Effector CD8-positive, alpha-beta T cell (primary cell): ENCODE results near the gene CLEC3A.
"Not testable (repeated sequence)": the region's sequence is repeated elsewhere in the genome, so short reads cannot be mapped to it uniquely, and the experiment has no call there.

Experiments used
- DNase-seq: peaks from one replicate; lab custom pipeline; 2025; lab: John Stamatoyannopoulos, UW
- total RNA-seq, 4 experiments: gene quantifications; one replicate each; lab custom pipeline; 2026; lab: John Stamatoyannopoulos, UW

CLEC3A gene, protein sequence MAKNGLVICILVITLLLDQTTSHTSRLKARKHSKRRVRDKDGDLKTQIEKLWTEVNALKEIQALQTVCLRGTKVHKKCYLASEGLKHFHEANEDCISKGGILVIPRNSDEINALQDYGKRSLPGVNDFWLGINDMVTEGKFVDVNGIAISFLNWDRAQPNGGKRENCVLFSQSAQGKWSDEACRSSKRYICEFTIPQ
- 0 to 0.09 (median 0) reads per million in 4 experiments for total RNA-seq

DNA sequence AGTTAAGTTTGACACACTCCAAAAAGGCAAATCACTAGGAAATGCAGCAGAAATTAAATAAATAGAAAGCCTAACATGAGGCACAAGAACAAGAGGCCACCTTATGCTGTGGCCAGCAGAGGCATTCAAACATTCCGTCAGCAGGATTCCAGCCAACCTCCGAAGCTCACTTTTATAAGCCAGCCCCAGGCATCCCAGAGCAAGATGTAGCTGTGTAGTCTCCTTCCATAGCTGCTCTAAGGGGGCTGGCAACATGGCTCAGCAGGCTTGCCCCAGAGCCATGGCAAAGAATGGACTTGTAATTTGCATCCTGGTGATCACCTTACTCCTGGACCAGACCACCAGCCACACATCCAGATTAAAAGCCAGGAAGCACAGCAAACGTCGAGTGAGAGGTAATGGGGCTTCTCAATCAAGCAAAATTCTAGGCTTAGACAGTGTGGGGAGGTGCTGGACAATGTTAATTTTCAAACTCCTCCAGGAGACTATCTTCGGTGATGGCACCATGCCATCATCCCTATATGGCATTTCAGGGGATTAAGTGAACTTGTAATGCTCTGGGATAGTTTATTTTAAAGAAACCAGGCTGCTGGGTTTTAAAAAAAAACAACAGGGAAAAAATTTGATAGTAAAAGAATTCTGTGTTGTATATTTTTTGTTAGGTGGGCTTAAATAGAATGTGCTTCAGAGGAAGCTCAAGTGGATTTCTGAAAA lies at the start of gene CLEC3A:
TSS of gene CLEC3A (plus strand) at position 202 of the 714 bp plus-strand sequence. CDS start at position 281, 79 bp downstream.
- no peak for DNase-seq

DNA sequence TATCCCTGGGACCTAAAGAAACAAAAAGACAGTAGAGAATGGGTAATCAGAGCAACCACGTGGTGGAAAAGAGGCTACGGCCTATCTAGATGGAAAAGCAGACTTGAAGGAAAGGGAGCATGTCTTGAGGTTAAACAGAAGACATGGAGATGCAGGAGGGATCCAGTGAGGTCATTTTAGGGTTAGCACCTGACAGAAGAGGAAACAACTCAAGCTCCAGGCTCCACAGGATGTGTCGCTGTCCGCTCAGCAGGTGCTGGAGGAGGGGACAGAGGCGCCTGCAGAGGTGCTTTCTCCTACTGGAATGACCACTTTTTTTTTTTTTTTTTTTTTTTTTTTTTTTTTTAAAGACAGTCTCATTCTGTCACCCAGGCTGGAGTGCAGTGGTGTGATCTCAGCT lies 47.5 kb upstream of the CLEC3A start:
- no peak for DNase-seq

DNA sequence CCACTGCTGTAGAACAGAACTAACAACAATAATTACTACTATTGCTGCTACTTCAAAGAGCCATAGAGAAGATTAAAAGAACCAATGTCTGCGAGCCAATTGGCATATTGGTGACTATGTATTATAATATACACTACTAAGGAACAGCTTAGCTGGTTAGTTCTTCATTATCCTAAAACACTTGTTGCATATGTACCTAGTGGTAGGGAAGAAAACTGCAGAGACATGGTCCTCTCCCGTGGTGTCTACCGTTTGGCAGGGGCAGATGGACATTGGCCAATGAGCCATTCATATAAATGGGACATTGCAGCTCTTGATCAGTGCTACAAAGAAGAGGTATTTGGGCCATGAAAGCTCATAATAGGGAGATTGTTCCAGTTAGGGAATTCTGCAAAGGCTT lies 46.4 kb upstream of the CLEC3A start:
- no peak for DNase-seq

DNA sequence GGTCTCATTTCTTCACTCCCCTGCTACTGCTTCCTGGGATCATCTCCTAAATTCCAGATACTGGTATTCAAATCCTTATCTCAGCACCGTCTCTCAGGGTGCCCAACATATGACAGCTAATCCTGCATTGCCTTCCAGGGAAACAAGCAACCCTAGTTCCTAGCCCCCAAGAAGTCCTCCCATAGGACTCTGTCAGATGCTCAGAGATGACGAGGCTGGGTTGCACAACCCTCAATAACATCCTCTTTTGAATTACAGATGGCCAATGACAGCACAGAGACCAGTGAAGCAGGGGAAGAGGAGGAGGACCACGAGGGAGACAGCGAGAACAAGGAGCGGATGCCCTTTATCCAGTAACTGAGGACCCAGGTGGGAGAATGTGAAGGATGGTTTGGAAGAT lies 45.0 kb upstream of the CLEC3A start:
- DNase-seq: no peak

DNA sequence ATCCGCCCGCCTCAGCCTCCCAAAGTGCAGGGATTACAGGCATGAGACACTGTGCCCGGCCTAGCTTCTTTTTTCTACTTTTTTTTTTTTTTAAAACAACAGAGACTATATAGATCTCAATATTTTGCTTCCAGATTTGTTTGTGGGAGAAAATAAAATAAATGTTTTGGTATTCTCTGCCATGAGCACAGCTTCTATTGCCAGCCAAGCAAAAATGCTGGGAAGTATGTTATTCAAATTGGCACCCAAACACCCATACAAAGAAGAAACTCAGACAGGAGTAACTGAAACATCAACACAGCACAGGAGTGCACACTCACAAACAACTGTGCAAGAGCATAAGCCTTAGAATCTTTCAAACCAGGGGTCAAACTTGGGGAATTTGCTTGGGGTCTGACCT lies 37.2 kb upstream of the CLEC3A start:
- no peak for DNase-seq

DNA sequence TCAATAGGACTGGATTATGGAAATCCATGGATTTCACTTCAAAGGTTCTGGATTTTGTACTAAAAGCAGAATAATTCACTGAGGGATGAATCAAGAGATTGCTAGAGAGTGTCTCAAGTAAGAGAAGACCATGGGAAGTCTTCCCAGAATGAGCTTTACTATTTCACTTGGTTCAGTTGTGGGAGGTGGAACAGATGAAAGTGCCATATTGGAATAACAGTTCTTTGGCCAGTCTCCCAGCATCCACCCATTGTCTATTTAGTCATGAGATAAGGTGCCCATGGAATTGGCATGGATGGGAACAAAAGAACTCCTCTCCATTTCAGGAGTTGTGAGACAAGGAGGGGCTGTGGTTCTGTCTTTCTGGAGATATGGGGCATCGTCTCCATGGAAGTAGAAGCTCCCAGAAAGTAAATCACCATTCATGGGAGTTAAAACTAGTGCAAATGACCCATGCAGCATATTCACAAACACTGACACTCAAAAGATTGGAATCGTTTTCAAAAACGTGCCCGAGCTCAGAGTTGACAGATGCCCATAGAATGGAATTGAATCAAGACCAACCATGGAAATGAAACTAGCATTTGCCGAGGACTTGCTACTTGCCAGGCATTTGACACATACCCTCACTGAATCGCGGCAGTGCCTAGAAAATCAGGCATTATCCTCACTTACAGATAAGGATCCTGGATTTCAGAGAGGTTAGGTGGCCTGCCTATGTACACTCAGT lies 36.2 kb upstream of the CLEC3A start:
- DNase-seq: no peak

DNA sequence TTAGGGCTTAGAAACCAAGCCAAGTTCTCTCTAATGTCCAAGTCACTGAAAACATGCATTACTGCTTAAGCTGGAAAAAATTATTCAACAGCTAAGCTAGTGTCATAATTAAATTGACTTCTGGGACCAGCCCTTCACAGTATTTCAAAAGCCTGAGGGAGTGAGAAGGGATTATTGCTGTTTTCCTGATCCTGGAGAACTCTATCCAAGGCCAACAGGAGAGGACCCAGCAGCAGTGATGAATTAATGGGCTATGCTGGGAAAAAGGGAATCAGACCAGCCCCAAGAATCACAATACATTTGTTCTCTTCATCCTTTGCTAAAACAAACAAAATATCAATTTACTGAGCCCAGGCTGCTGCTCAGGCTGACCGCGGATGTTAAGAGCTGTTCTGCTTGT lies 34.5 kb upstream of the CLEC3A start:
- DNase-seq: no peak

DNA sequence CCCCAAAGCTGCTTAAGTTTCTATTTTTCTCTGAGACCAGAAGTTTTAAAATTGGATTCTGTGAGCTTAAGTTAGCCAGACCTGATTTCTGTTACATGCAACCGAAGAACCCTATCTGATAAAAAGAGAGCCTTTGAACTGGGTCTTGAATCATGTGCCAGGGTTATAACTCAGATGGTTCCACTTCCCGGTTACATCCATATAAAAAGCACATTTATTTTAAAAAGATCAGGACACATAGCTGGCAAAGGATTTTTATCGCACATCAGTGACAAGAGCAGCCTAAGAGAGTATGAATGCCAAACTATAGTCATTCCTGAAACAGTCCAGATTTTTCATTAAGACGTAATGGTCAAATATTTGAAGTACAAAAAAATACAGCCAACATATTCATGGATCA lies 32.5 kb upstream of the CLEC3A start:
- no peak for DNase-seq

DNA sequence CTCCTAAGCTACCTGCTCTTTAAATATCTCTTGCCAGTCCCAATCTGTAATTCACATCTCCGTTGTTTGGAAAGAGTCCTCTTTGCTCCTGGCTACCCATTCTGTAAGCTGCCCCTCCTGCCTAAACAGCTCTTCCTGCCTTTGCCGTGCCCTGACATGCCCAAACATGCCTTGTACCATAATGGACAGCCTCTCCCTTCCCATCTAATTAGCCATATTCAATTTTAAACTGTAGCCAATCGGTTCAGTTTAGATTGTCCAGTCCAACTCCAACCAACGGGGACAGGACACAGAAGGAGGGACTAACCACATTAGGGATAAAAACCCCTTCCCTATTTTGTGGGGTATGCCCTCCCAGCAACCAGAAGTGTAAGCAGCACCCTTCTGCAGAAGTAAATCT lies 30.6 kb upstream of the CLEC3A start:
- no peak for DNase-seq

DNA sequence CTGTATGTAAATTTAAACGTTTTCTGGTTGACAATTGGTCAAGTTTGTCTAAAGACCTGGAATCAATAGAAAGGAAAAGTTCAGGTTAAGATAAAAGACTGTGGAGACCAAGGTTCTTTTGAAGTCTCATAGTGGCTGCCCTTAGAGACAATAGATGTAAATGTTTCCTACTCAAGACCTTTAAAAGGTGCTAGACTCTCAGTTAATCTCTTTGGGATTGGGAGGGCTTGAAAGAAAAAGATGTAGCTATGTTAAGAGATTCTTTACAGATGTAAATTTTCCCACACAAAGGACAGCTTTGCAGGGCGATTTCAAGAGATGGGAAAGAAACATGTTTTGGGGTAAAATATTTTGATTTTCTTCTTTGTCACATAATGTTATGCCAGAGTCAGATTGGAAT lies 30.0 kb upstream of the CLEC3A start:
- not testable (repeated sequence) for DNase-seq

DNA sequence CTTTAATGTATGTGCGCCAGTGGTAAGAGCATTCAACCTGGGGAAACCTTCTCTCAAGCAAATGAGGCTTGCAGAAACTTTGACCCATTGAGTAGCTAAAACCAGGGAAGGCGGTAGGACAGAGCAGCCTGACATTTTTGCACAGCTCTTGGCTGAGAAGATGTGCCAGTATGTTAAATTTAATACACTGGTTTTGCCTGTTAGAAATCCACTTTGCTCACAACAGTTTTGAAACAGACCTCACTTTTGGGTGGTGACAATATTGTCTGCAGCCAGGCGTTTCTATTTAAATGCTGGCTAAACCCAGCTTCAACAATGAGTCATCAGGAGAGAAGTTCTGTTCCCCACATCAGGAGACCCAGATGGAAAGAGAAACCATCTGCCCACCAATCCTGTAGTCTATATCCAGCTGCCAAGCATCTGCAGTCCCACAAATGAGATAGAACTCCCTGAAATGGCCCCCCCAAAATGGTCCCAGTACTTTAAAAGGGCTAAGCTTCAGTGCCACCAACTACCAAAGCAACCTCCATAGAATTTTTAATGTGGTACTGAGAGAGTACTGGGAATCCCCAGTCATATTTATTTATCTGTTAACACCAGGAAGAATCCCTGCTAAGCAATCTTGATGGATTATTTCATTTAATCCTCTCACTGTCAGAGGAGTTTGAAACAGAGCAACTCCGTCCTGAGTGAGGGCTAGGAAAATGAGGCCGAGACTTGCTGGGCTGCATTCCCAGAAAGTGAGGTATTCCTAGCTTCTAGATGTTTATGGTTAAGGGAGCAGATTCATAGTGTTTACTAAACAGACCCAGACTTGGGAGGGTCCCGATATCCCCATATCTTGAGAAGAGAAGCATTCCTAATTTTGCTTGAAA lies 29.0 kb upstream of the CLEC3A start:
- no peak for DNase-seq

DNA sequence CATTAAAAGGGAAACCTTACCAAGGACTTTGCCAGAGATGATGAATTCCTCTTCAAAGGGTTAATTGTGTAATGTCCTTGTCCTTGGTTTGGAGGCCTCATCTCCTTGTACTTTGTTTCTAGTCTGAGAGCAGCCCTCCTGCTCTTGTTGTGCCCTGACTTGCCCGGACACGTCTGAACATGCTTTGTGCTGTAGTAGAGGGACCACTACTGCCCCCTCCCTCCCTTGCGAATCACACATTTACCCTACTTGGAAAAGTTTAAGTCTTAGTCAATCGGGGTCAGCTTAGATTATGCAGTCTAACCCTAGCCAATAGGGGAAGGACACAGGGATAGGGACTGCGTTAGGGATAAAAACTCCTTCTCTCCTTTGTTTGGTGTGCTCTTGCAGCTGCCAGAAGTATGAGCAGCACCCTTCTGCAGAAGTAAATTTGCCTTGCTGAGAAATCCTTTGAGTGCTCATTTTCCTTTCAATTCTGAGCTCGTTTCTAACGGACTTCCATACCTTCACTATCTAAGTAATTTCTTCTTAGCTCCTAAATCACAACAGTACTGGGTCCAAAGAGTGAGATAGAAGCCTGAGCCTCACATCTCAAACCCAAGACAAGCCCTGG lies 26.4 kb upstream of the CLEC3A start:
- no peak for DNase-seq

DNA sequence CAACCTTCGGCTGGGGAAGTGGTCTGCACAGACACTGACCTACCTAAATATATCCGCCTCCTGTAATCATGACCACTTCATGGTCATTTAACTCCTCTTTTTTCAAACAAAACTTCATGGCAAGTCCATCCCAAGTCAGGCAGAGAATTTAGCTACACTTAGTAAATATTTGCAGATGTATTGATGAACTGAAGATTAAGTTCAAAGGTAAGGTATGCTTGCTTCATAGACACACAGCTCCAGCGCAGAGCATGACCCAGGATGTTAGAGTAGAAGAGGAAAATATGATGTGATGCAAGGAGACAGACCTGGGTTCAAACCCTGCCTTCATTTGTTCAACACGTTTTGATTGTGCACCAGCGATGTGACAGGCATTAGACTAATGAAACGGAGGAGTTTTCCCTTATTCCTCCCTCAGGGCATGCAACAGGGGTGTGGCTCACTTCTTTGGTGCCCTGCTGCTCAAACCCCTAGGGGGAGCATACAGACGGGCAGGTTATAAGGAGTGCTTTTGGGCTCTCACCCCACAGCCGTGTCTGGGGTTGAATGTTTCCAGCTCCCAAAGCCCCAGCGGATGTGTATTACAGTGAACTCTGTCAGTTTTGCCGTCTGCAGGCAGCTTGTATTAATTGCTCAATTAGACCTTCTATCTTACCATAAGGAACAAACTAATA lies 23.9 kb upstream of the CLEC3A start:
- DNase-seq: no peak

DNA sequence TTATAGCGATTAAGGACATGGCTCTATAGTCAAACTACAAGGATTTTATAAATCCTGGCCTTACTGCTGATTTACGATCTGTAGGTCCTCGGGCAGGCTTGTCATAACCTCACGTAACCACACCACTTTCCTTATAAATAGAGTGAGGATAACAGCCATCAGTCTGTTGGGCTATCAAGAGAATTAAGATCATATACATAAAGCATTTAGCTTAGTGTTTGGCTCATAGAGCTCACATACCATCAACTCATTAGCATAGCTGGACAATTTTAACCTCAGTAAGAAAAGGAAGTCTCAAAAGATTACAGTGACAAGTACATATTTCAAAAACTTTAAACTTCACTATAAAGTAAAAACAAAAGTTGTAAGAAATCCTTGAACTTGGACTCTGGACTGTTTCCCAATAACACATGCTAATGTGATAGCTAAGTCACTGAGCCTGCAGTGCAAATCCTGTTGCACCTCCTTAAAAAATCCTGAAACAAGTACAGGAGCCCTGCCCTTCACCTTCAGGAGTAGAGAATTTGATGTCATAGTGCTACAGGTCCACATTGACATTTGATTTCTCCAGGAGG lies 20.8 kb upstream of the CLEC3A start:
- no peak for DNase-seq

DNA sequence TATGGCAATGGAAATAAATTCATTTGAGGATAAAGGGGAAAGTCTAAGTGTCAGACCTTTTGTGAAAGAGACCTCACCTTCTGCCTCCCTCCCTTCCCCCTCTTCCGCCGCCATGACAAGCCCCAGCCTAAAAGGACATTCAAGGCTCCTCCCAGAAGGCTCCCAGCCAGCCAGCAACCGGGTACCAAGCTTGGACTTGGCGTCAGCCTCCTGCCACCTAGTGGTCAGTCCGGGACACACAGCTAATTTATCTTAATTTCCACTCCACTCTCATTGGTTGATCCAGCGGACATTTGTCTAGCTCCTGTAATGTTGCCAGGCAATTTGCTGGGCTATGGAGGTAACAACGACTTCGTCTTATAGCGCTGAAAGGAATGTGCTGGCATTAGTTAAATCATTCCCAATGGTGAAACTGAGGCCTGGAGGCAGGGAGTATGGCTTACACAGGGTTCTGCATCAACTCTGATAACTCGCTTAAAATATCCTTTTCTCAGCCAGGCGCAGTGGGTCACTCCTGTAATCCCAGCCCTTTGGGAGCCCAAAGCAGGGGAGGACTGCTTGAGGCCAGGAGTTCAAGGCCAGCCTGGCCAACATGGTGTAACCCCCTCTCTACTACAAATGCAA lies 19.3 kb upstream of the CLEC3A start:
- DNase-seq: peak; percentile 17

DNA sequence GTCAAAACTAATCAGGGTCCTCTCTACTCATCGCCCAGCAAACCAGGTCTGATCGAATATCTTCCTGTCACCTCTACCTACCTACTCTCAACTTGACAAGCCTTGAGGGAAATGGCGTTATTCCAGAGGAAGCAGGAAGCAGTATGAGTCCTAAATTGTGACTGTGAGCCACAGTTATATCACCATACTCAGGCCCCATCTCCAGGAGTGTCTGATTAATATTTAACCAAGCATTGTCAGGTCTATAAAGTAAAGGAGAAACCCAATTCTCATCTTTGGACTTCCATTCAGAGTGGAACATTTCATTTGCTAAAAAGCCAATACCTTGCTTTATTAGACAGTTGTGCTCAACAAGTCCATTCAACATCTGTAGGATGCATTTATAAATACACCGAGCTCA lies 17.8 kb upstream of the CLEC3A start:
- DNase-seq: no peak

DNA sequence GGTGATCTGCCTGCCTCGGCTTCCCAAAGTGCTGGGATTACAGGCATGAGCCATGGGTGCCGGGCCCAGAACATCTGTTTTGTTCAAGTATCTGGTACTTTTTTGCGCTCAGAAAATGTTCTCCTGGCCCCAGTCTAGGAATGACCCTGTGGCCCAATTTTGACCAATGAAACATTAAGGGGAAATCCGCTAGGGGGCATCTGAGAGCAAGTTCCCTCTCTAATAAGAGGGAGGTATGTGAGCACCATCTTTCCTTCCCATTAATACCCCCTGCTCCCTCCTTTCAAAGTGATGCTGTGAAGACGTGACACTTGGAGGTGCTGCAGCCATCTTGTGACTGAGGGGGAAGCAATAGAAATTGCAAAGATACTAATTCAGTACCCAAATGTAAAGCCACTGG lies 16.5 kb upstream of the CLEC3A start:
- DNase-seq: no peak

DNA sequence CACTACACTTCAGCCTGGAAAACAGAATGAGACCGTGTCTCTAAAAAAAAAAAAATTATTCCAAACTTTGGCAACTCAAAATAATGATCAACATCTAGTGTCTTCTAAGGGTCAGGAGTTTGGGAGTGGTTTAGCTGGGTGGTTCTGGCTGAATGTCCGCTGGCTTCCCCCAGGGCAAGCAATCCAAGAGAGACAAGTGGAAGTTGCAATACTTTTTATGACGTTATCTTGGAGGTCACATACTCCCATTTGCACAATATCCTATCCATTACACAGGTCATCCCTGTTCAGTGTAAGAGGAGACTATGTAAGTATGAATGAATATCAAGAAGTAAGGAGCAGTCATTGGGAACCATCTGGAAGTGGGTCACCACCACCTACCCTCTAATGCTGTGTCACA lies 15.2 kb upstream of the CLEC3A start:
- no peak for DNase-seq

DNA sequence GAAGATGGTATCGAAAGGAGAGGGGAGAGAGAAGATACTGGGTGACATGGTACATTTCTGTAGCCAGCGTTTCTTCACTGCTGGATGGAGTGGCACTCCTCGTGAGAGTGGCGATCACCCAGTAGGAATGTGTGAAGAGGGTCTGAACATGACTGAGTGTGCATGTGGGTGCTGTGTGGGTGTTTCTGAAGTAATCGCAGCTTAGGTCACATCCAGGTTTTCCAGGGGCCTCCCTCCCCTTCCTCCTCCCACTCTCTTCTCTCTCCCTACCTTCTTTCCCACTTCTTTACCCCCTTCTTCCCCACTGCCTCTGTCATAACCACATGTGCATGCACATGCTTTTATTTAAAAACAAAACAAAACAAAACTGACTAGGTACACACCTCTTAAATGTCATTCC lies 1.8 kb downstream of the CLEC3A start:
- no peak for DNase-seq

DNA sequence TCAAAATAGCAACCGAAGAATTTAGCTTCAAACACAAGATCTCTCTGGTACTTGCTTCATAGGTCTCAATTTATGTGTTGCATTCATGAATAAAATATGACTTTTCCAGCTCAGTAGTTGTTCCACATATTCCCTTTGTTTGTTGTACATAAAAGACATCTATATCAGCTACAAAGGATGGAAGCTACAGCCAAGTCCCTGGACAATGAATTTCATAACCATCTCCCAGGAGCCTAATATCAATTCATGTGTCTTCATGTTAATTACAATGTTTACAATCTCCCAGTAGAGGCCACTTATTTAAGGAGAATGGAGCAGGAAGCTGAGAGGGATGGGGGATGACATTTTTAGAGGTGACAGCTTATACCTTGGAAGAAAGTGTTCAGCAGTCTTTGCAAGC lies 3.3 kb downstream of the CLEC3A start:
- DNase-seq: no peak
